HuH-7.5 (cell line): ENCODE results near the gene RNF123.
A peak's percentile ranks its signal among the peaks of the same experiment; 100 is the strongest.
"Not testable (repeated sequence)": the region's sequence is repeated elsewhere in the genome, so short reads cannot be mapped to it uniquely, and the experiment has no call there.

ENCODE experiments used
- DNase-seq: peaks from one replicate; pipeline ENCODE4 v3.0.0; 2011; ENCODE audit warnings: low spot score

Gene RNF123

DNA sequence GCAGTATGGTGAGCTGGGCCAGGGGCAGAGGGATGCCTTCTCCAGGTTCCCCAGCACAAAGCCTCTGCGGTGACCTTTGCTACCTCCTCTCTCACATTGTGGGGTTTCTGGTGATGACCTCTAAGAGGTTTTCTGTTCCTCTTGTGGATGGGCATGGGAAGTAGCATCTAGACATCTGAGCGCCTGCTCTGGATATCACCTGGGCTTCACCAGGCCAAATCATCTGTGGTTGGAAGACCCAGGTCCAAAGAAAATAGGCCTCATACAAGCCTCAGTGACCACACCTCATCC lies 8.2 kb upstream of the RNF123 start:
- no peak for DNase-seq

DNA sequence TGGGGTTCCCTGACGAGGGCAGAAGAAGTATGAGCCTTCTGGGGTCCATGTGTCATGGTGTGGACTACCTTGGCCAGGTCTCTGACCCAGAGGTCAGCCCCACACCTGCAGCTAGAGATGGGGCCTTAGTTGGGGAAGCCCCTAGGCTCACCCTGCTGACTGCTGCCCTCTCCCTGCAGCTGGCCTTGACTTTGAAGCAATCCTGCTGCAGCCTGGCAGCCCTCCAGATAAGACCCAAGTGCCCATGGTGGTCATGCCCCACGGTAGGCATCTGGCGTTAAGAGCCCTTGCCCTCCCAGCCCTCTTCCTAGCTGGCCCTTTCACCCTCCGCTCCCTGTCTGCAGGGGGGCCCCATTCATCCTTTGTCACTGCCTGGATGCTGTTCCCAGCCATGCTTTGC lies 7.8 kb upstream of the RNF123 start:
- no peak for DNase-seq

DNA sequence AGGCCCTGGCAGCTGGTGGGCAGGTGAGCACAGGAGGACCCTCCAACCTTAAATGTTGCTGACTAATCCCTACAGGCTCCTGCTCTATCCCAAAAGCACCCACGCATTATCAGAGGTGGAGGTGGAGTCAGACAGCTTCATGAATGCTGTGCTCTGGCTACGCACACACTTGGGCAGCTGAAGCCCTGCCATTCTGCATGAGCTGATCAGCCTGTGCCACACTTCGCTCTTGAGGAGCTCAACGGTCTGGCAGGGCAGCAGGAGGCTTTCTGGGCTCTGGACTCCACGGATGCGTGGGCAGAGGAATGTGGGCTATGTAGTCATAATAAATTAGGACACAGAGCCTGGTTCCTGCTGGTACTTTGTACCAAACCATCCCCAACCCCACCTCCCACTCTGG lies 6.2 kb upstream of the RNF123 start:
- DNase-seq = no peak

DNA sequence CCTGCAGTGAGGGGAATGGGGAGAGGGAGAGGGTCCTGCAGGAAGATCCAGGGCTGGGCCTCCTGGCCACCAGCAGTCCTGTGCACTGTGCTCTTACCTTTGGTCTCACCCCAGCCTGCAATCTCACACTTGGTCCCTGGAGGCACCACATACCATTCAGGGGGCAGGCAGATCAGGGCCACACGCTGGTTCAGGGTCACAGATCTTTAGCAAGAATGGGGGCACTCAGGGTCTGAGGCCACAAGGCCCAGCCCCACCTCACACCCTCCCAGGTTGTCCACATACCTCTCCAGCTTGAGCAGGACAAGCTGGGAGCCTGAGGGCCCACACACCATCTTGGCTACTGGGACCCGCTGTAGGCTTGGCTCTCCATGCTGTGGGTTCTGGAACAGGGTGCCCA lies 4.9 kb upstream of the RNF123 start:
- DNase-seq = not testable (repeated sequence)

DNA sequence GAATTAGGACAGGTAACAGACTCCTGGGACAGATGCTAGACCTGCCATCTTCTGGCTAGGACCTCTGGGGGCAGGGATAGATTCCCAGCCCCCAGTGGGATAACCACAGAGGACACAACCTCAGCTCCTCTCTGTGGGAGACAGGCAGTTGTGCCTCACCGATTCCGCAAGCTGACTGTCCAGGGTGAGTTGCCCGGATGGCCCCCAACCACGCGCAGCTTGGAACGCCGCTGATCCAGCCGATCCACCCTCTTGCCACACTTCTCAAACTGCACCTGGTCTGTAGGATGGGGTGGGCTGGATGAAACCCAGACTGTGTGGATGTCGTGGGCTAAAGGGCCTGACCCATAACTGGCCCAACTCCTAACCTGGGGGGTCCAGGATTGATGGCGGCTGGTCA lies 4.3 kb upstream of the RNF123 start:
- not testable (repeated sequence) for DNase-seq

DNA sequence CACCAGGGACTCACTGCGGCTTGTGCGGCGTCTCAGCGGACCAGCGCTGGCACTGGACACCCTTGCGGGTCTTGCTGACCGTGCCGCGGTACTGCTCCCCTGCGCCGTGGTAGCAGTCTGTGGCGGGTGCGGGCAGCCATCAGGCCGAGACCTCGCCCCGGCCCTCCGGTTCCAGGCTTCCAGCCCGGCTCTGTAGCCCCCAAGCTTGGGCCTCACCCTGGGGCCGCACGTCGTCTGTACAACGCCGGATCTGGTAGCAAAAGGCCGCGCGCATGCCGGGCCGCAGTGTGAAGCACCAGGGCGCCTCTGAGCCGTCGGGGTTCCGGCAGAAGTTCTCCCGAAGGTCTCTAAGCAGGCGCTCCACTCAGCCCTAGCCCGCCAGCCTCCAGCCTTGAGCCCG lies 3.5 kb upstream of the RNF123 start:
- DNase-seq = not testable (repeated sequence)

DNA sequence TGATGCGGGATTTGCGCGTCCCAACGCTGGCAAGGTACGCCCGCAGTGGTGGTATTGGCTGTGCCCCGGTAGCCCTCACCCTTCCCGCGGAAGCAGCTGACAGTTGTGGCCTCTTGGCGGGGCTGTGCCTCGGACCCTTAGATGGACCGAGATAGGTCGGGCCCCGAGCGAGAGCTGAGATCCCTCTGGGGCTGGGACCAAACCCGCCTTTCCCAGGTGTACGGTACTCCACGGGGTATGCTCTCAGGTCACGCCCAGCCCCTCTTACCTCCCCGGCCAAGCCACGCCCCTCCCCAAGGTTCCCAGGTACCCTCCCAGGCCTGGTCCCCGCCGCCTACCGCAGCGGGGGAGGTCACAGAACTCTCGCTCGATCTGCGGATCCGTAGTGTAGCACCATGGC lies 3.0 kb upstream of the RNF123 start:
- DNase-seq = not testable (repeated sequence)

DNA sequence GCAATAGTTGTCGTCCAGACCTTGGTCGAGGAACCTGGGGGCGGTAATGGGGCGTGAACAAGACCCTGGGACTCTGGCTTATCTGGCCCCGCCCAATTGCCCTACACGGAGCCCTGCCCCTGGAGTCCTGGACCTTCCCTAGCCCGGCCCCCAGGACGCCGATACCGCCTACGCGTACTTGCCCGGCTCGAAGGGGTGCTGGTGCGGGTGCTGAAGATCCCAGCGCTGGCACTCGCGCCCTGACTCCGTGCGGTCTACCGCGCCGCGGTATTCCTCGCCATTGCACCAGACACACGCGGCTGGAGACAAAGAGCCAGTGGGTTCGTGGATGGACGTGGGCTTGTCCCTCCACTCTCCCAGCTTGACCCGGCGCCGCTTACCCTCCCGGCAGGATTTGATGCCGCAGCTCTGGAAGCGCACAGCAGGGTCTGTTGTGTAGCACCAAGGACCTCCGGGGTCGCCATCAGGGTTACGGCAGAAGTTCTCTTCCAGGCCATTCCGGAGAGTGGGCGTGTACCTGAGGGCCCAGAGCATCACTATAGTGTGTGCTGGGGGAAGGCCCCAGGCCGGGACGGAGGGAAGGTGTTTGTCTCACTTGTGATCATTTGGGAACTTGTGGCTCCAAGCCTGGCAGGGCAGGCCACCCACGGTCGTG lies 2.5 kb upstream of the RNF123 start:
- not testable (repeated sequence) for DNase-seq

DNA sequence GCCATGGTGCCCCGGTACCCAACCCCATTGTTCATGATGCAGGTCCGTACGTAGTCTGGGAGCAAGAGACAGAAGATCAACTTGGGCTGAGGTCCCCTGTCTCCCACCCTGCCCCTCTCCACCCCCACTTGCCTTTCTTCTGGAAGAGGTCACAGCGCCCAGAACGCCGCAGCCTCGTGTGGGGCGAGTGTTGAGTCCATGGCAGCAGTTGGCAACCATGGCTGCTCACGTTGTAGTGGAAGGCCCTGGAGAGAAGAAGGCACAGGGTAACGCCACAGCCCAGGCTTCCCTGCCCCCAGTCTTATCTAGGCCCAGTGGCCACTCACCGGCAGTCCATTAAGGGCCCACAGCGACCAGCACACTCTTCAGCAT lies 1.9 kb upstream of the RNF123 start:
- DNase-seq = not testable (repeated sequence)

DNA sequence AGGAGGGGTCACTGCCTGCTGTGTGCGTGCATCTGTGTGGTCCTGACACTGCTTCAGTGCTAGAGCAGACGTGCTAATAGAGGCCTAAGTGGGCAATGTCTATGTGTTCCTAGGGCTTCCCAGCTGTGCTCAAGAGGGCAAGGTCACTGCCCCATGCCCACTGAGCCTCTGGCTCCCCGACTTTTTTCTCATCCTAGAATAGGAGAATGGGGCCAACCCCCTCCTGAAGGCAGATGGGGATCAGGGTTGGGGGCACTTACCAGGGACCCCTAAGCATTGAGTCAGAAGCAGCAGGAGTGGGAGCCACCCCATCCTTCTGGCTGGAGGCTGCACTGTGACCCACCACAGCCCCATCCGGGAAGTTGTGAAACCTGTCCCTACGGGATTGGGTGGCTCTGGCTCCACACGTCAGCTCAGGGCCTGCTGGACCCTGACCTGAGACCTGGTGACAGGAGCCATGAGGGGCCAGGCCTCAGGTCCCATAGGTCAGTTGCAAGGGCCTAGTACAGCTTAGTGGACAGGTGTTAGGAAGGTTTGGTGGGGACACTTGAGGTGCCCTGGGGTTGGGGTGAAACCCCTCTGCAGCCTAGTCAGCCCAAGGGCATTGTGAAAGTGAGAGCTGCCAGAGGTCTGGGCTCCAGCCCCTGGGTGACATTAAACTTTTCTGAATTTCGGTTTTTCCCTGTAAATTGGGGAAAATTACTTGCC lies 865 bp upstream of the RNF123 start:
- peak; percentile 46 for DNase-seq

DNA sequence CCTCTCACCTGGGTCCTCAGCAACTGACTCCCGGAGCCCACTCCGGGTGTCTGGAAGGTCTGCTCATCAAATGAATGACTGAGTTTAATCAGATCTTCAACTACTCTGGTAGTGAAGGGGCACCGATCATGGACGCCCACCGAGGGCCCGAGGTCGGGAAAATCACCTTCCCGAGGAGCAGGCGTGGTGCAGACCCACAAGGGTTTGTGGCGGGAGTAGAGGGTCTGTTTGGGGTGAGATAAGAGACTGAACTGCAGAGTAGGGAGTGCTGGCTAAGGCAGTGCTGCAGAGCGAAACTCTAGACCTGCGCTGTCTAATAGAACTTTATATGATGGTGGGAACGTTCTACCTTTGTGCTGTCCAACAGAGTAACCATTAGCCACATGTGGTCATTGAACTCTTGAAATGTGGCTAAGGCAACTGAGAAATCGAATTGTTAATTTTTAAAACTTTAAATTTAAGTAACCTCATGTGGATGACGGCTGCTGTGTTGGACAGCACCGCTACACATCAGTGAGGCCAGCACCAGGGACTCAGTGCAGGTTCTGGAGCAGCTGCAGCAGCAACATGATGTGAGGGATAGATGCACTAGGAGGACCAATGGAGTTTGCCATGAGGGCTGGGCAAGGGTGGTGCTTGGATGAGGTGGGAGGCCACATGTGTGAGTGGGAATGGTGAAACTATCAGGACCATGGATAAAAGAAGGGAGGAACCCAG lies 709 bp downstream of the RNF123 start:
- DNase-seq = not testable (repeated sequence)

DNA sequence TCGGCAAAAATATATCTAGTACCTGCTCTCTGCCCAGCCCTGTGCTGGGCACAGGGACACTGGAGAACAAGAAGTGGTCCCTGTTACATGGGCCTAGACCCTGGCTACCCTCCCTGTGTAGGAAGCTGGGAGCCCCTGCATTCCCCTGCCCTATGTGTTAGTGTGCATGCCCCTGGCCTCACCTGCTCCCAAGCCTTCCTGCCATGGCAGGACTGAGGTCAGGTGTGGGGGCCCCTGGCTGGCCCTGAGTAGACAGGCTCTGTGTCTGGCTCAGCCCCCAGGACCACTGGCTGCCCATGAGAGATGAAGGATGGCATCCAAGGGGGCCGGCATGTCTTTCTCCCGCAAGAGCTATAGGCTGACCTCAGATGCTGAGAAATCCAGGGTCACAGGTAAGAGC lies 1.5 kb downstream of the RNF123 start:
- DNase-seq = not testable (repeated sequence)

DNA sequence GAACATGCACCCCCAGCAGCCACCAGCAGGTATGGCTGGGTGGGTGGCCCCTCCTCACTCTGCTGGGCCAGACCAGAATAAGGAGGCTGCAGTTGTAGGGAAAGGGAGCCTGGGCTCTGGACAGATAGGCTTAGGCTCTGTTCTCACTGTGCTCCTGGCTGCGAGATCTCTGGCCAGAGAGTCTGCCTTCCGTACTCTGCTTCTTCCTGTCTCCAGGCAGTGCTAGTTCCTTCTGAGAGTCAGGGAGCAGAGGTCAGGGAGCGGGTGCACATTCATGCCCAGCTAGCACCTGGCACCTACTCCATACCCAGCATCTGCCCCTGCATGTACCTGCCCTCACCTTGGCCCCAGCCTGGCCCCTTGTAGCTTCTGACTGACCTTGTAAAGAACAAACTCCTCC lies 2.1 kb downstream of the RNF123 start:
- DNase-seq = not testable (repeated sequence)

DNA sequence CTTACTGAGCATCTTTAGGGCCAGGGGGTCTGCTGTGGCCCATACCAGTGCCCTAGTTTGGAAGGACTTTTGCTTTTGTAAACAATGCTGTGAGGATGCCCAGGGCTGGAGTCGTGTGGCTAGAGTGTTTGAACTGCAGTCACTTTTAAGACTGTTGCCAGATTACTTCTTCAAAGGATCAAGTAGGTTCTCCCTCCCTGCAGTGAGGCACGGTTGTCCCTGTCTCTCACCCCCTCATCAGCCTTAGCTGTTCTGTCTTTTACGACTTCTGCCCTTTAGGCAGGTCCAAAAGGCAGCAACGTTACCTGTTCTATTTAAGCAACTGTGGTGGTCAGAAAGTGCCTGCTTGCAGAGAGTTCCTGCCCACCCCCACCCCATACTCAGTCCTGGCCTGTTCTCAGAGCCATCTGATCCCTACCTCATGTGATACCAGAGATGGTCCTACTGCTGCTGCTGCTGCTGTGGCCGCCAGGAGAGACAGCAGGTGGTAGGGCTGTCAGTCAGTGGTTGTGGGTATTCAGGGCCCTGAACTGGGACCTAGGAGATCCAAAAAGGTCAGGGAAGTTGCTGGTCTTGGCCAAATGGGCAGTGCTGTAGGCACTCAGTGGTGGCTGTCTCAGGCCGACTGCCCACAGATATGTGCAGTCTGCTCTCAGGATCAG lies 5.2 kb downstream of the RNF123 start:
- not testable (repeated sequence) for DNase-seq

DNA sequence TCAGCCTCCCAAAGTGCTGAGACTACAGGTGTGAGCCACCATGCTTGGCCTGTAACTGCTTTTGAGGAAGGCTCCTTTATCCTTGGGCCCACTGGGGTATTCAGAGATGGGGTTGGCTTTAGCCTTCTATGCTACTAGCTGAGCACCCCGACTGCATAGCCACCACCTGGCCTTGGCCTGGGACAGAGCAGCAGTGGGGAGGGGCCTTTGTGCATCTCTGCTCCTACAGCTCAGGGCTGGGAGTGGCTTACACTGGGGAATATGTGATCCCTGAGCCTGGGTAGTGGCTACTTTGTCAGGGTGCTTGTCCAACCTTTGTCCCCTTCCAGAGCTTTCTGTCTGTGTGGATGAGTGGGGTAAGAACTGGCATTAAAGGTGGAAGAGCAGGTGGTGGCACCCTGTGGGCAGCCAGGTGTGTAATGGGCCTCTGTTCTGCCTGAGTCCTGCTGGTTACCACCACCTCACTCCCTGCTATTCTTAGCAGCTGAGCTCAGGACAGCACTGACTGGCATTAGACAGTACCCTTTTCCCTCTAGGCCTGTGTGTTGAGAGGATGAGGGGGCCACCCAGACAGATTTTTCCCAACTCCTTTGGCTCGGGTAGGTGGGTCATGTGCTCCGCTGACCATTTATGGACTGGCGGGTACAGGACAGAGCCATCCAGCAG lies 6.1 kb downstream of the RNF123 start:
- not testable (repeated sequence) for DNase-seq

DNA sequence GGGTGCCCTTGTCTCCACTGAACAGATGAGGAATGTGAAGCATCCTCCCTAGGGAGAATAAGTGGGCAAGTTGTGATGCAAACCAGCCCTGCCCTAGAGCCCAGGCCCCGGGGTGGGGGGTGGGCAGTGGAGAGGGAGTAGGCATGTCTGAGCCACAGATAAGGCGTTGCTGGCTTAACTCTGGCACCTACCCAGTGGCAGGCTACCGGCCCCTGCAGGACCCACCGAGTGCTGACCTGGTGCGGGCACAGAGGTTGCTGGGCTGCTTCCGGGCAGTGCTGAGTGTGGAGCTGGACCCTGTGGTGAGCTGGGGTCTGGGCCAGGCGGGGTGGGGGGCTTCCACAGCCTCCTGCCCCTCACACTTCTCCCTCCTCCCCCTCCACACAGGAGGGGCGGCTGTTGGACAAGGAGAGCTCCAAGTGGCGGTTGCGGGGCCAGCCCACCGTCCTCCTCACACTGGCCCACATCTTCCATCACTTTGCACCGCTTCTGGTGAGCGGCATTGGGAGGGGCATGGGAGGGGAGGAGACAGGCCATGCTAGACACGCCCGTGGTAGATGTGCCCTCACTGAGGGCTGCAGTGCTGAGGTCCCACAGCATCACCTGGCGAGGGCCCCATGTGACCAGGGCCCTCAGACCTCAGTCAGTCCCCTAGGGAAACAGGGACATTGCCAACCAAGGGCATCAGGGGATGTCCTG lies 10.1 kb downstream of the RNF123 start:
- no peak for DNase-seq

DNA sequence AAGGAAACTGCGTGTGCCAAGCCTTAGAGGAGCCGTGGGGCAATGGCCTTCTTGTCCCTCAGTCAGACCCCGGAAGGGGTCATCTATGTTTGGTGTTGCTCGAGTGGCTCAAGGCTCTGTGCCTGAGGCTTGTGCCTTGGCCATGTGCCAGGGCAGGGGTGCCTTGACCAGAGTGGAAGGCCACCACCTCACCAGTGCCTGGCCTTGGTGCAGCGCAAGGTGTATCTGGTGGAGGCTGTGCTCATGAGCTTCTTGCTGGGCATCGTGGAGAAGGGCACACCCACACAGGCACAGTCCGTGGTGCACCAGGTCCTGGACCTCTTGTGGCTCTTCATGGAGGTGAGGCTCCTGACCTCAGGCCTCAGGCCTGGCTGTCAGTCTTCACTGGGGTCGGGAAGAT lies 10.7 kb downstream of the RNF123 start:
- DNase-seq = no peak

DNA sequence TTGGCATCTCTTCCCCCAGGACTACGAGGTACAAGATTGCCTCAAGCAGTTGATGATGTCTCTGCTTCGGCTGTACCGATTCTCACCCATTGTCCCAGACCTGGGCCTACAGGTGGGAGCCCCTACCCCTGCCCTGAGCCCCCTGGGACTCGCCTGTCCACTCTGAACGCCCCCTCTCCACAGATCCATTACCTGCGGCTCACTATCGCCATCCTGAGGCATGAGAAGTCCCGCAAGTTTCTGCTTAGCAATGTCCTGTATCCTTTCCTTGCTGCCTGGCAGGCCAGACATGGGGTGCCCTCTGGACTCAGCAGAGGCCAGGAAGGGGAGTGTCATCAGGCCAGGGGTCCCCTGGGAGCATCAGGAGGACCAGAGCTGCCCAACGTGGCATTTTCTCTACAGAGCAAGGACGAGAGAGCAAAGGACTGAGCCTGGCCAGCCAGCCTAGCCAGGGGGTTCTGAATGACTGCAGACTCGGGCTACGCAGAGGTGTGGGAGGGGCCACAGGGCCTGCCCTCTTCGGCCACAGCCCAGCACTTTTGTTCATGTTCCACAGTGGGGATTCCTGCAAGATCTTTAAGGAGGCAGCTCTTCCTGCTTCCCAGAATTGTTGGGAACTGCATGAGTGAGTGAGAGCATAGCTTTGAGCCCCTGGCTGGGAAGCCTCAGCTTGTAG lies 11.2 kb downstream of the RNF123 start:
- no peak for DNase-seq

DNA sequence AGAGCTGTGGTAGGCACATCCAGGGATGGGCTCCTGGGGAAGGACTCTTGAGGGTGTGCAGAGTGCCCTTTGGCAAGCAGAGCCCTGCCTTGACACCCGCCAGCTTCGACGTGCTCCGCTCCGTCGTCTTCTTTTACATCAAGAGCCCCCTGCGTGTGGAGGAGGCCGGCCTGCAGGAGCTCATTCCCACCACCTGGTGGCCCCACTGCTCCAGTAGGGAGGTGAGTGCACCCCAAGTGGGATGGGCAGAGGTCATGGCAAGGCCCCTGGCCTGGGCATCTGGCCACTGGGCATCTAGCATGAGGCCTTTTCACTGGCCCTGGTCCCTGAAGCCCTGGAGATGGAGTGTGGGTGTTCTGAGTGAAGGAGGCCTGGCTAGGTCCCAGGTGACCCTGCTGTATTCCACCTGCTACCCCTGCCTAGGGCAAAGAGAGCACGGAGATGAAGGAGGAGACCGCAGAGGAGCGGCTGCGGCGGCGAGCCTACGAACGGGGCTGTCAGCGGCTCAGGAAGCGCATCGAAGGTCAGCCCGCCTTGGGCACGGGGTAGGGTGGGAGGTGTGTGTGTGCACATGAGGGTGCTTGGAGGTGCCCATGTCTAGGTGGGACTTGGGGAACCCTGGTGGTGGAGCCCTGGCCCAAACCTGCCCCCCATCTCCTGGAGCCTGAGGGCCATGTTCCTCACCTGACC lies 12.2 kb downstream of the RNF123 start:
- no peak for DNase-seq

DNA sequence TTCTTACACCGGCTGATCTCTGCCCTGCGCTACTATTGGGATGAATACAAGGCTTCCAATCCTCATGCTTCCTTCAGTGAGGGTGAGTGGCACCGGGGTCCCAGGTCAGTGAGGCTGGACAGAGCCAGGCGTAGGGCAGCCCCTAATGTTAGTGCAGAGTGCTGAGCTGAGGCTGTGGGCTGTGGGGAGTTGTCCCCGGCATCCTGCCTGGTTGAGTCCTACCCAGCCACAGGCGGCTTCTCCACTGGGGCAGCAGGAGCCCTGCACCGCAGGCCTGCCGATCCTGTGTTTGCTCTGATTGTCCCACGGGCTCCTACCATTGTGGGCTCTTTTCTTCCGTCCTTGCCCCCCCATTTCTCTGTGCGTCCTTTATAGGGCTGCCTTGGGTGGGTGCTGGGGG lies 13.3 kb downstream of the RNF123 start:
- DNase-seq = no peak
